ENCODE measurements around the gene MED16. TPM values are rescaled to one million over a fixed set of nuclear protein-coding genes. Genes with fewer than 3 reads are reported as not detected.

MED16 gene
- total and polyA plus RNA-seq, 2 of the 13 experiments (the other 11 are each of a cell fraction or from before 2014, with no cell fraction given): 13.3 to 14.8 TPM

DNA sequence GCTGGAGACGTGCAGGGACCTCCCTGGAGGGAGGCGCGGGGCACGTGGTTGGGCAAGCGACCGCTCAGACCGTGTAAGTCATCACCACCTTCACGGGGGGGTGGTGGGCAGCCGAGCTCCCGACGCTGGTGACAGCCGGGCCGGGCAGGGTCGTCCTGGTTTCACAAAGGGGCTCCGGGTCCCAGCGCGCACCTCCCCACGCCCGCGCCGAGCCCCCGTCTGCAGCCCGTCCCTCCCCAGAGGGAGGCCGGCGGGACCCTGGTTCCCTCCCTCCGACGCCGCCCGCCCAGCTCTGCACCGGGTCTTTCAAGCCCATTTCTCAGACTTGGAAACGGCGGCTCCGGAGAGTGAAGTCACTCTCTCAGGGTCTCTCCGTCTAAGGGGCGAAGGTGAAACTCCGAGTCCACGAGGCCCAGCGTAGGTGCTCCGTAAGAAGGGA lies 32.1 kb upstream of the MED16 start (continued):
- TF ChIP-seq TMF1 (CRISPR knock-in tag; IDR thresholded peaks at IDR 0.05; ENCODE audit: low read depth) (0 out of 2 replicates have a peak, but pooled peaks have one; percentile 22), HNF4A (CRISPR knock-in tag; IDR thresholded peaks at IDR 0.05) (peak; percentile 21; the same call in 1 of the 2 replicates), FIP1L1 (IDR thresholded peaks at IDR 0.05; ENCODE audit: borderline replicate concordance, insufficient read depth, low read depth, low read length) (0 out of 2 replicates have a peak, but pooled peaks have one; percentile 38), ZMAT3 (CRISPR knock-in tag; conservative IDR thresholded peaks at IDR 0.05) (0 out of 2 replicates have a peak, but pooled peaks have one; percentile 45), SRY (CRISPR knock-in tag; IDR thresholded peaks at IDR 0.05) (0 out of 2 replicates have a peak, but pooled peaks have one; percentile 31), ZNF232 (CRISPR knock-in tag; IDR thresholded peaks at IDR 0.05; ENCODE audit: borderline replicate concordance) (0 out of 2 replicates have a peak, but pooled peaks have one; percentile 22), SOX6 (IDR thresholded peaks at IDR 0.05) (no peak), SOX6 (CRISPR knock-in tag; IDR thresholded peaks at IDR 0.05) (0 out of 2 replicates have a peak, but pooled peaks have one; percentile 9), KLF15 (CRISPR knock-in tag; IDR thresholded peaks at IDR 0.05; ENCODE audit: borderline replicate concordance) (no peak), HDAC1 (CRISPR knock-in tag; IDR thresholded peaks at IDR 0.05) (peak; percentile 60), CREM (IDR thresholded peaks at IDR 0.05) (0 out of 2 replicates have a peak, but pooled peaks have one; percentile 22), CREM (CRISPR knock-in tag; IDR thresholded peaks at IDR 0.05) (no peak), ADNP (CRISPR knock-in tag; IDR thresholded peaks at IDR 0.05) (0 out of 2 replicates have a peak, but pooled peaks have one; percentile 58), RBM39 (IDR thresholded peaks at IDR 0.05; ENCODE audit: low read depth, low read length, poor library complexity, severe bottlenecking) (peak; percentile 64), ZNF230 (CRISPR knock-in tag; IDR thresholded peaks at IDR 0.05) (0 out of 2 replicates have a peak, but pooled peaks have one; percentile 56), PTBP1 (IDR thresholded peaks at IDR 0.05; ENCODE audit: low read depth, low read length, poor library complexity, severe bottlenecking) (peak; percentile 82), PHF5A (CRISPR knock-in tag; IDR thresholded peaks at IDR 0.05; ENCODE audit: low read depth, unreplicated experiment) (peak; percentile 8)
- TF ChIP-seq, protein P1, sequence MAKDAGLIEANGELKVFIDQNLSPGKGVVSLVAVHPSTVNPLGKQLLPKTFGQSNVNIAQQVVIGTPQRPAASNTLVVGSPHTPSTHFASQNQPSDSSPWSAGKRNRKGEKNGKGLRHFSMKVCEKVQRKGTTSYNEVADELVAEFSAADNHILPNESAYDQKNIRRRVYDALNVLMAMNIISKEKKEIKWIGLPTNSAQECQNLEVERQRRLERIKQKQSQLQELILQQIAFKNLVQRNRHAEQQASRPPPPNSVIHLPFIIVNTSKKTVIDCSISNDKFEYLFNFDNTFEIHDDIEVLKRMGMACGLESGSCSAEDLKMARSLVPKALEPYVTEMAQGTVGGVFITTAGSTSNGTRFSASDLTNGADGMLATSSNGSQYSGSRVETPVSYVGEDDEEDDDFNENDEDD (CRISPR knock-in tag; IDR thresholded peaks at IDR 0.05; ENCODE audit: borderline replicate concordance): peak; percentile 79; the same call in 1 of the 2 replicates
- TF ChIP-seq, protein P2, sequence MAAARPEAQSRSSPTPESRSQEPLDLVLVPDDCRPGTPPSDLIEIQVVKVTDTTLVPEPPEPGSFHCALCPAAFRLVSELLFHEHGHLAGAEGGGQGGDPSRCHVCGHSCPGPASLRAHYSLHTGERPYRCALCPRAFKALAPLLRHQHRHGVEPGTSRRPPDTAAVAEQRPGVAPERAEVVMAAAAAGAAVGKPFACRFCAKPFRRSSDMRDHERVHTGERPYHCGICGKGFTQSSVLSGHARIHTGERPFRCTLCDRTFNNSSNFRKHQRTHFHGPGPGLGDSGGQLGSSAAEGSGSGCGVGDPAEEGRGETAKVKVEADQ (CRISPR knock-in tag; IDR thresholded peaks at IDR 0.05; ENCODE audit: borderline replicate concordance): no peak
- TF ChIP-seq, protein P3, sequence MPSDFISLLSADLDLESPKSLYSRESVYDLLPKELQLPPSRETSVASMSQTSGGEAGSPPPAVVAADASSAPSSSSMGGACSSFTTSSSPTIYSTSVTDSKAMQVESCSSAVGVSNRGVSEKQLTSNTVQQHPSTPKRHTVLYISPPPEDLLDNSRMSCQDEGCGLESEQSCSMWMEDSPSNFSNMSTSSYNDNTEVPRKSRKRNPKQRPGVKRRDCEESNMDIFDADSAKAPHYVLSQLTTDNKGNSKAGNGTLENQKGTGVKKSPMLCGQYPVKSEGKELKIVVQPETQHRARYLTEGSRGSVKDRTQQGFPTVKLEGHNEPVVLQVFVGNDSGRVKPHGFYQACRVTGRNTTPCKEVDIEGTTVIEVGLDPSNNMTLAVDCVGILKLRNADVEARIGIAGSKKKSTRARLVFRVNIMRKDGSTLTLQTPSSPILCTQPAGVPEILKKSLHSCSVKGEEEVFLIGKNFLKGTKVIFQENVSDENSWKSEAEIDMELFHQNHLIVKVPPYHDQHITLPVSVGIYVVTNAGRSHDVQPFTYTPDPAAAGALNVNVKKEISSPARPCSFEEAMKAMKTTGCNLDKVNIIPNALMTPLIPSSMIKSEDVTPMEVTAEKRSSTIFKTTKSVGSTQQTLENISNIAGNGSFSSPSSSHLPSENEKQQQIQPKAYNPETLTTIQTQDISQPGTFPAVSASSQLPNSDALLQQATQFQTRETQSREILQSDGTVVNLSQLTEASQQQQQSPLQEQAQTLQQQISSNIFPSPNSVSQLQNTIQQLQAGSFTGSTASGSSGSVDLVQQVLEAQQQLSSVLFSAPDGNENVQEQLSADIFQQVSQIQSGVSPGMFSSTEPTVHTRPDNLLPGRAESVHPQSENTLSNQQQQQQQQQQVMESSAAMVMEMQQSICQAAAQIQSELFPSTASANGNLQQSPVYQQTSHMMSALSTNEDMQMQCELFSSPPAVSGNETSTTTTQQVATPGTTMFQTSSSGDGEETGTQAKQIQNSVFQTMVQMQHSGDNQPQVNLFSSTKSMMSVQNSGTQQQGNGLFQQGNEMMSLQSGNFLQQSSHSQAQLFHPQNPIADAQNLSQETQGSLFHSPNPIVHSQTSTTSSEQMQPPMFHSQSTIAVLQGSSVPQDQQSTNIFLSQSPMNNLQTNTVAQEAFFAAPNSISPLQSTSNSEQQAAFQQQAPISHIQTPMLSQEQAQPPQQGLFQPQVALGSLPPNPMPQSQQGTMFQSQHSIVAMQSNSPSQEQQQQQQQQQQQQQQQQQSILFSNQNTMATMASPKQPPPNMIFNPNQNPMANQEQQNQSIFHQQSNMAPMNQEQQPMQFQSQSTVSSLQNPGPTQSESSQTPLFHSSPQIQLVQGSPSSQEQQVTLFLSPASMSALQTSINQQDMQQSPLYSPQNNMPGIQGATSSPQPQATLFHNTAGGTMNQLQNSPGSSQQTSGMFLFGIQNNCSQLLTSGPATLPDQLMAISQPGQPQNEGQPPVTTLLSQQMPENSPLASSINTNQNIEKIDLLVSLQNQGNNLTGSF (CRISPR knock-in tag; IDR thresholded peaks at IDR 0.05): no peak
- TF ChIP-seq, protein P4, sequence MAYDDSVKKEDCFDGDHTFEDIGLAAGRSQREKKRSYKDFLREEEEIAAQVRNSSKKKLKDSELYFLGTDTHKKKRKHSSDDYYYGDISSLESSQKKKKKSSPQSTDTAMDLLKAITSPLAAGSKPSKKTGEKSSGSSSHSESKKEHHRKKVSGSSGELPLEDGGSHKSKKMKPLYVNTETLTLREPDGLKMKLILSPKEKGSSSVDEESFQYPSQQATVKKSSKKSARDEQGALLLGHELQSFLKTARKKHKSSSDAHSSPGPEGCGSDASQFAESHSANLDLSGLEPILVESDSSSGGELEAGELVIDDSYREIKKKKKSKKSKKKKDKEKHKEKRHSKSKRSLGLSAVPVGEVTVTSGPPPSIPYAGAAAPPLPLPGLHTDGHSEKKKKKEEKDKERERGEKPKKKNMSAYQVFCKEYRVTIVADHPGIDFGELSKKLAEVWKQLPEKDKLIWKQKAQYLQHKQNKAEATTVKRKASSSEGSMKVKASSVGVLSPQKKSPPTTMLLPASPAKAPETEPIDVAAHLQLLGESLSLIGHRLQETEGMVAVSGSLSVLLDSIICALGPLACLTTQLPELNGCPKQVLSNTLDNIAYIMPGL (CRISPR knock-in tag; IDR thresholded peaks at IDR 0.05; ENCODE audit: borderline replicate concordance in 1 of 2, low read depth in 1 of 2): peak in 1 of 2 experiments; percentile 48; a peak in 2 of 4 replicates
